Stimulated activated naive CD8-positive, alpha-beta T cell treated with anti-CD3 and anti-CD28 coated beads, Interleukin-15, amount 100 ng/mL, for 72 hours (primary cell): Measurements from ENCODE around the gene ACTL7A.
A peak's percentile ranks its signal among the peaks of the same experiment; 100 is the strongest.

ENCODE experiments used
- ATAC-seq: fragments of 150-1000 bp; cut with Tn5 transposase; 2 replicates; pipeline ENCODE4 v1.10.0; 2021; ENCODE audit warnings: mild to moderate bottlenecking, moderate library complexity
- DNase-seq, 2 donors: peaks; one replicate each; pipeline ENCODE4 v3.0.0; 2021 to 2022
- H3K27ac Mint-ChIP-seq, 2 donors: one replicate each; pipeline ENCODE4 v1.8.0; 2022; ENCODE audit warnings: mild to moderate bottlenecking in 2 of 2, mixed read lengths in 2 of 2, moderate library complexity in 2 of 2
- H3K27me3 Mint-ChIP-seq: one replicate; pipeline ENCODE4 v1.8.0; 2022; ENCODE audit warnings: mixed read lengths
- H3K4me1 Mint-ChIP-seq: one replicate; pipeline ENCODE4 v1.8.0; 2022; ENCODE audit warnings: mild to moderate bottlenecking, mixed read lengths
- H3K4me3 Mint-ChIP-seq, 2 donors: one replicate each; pipeline ENCODE4 v1.8.0; 2022; ENCODE audit warnings: mild to moderate bottlenecking in 2 of 2, mixed read lengths in 2 of 2, moderate library complexity in 1 of 2
- H3K9me3 Mint-ChIP-seq, 2 donors: one replicate each; pipeline ENCODE4 v1.8.0; 2022; ENCODE audit warnings: mixed read lengths in 2 of 2

ACTL7A gene, protein sequence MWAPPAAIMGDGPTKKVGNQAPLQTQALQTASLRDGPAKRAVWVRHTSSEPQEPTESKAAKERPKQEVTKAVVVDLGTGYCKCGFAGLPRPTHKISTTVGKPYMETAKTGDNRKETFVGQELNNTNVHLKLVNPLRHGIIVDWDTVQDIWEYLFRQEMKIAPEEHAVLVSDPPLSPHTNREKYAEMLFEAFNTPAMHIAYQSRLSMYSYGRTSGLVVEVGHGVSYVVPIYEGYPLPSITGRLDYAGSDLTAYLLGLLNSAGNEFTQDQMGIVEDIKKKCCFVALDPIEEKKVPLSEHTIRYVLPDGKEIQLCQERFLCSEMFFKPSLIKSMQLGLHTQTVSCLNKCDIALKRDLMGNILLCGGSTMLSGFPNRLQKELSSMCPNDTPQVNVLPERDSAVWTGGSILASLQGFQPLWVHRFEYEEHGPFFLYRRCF

DNA sequence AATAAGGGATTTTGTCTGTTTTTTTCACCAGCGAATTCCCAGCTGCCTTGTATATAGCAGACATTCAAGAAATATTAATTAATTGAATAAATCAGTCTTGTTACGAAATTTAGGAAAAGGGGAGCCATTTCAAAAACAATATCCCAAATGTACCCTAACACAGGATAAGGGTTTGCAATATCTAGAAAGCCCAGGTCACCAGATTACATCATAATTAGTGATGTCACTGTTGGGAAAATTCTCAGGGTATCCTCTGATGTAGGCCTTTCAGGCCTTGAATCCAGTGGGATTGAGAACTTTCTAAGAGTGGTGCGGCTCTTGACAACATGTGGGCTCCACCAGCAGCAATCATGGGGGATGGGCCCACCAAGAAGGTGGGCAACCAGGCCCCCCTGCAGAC lies at the start of gene ACTL7A:
Gene ACTL7A (plus strand): TSS at position 270 of the 400 bp plus-strand sequence. CDS start 57 bp downstream, at position 327.
- Mint-ChIP-seq H3K9me3 (no peaks in the 10 kb centered on the region), H3K4me1 (peaks cover 10% of the 10 kb centered on the region), H3K27me3 (no peaks in the 10 kb centered on the region), H3K27ac (peak within 1 kb of the TSS in 1 of 2 donors; percentile 28), H3K4me3 (no peak within 1 kb of the TSS)
- DNase-seq, result no peak
- no peak for ATAC-seq

DNA sequence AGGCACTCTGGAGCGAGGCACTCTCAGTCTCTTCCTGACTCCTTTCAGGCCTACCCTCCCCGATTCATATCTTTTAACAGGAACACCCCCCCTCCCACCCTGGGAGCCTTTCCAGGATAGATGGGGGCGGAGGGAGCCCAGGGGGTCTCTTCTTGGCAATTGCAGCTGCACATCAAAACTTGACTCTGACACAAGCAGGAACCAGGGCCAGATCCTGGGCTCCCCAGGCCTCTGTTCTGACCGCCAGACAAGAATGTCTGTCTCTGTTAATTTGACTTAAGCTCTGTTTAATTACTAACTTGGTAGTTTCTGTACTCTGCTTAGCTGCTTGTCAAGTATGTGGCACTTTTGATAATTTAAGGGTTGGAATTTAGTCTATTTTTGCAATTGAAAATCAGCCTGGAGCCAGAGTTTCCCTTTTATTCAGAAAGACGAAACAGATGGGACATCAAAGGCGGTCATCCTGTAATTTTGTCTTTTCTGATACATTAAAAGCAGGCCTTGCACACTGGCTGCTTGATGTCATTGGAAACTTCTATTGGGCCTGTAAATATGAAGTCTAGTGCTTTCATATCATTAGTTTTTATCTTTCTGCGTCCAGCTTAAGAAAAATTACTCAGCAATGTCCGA lies 49.6 kb upstream of the ACTL7A start:
- Mint-ChIP-seq H3K4me1 (peaks cover 6% of the 10 kb centered on the region), H3K27ac (no peak overlapping the region), H3K4me3 (no peak overlapping the region), H3K9me3 (no peaks in the 10 kb centered on the region), H3K27me3 (peaks cover 18% of the 10 kb centered on the region)
- no peak for ATAC-seq
- DNase-seq, result no peak

DNA sequence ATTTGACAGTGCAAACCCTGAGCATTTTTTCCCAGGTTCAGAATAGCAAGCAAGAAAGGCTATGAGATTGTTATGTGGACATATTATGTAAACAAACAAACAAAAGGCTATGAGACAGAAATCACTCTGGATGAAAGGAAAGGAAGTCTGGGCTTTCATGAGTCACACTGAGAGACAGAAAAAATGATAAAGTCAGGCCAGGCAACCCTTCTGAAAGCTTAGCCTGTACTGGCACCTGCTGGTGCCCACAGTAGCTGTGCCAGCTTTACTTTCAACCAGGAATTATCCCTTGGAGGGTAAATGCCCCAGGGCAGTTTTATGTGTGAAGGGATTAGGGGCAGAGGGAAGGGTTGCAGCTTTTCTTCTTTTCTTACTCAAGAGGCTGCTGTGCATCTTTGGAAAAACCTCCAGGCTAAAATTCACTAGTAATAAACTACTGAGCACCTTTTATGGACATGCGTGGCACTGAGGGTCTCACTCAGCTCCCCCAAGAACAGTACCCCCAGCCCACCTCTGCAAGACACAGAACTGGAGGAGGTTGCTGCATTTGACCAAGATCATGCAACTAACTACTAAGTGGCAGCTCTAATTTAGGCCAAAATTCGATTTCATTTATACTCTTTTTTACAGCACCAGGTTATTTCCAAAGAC lies 48.0 kb upstream of the ACTL7A start:
- no peak for DNase-seq
- H3K9me3 Mint-ChIP-seq, result no peaks in the 10 kb centered on the region
- H3K4me1 Mint-ChIP-seq, result peaks cover 6% of the 10 kb centered on the region
- ATAC-seq, result no peak
- peaks cover 16% of the 10 kb centered on the region for H3K27me3 Mint-ChIP-seq
- no peak overlapping the region for H3K4me3 Mint-ChIP-seq
- H3K27ac Mint-ChIP-seq, result no peak overlapping the region

DNA sequence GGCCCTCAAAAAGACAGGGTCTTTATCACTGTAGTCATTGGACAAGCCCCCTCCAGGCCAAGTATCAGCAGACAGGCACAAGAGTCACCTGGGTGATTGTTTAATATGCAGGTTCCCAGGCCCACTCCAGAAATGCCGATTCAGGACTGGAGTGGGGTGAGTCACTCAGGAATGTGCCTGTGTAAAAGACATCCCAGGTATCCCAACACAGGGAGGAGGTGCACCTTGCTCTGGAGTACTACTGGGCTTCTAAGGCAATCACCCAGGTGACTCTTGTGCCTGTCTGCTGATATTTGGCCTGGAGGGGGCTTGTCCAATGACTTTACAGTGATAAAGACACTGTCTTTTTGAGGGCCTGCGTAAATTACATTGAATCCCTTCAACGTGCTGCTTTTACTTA lies 46.9 kb upstream of the ACTL7A start:
- Mint-ChIP-seq H3K4me3 (no peak overlapping the region), H3K27me3 (peaks cover 10% of the 10 kb centered on the region), H3K9me3 (no peaks in the 10 kb centered on the region), H3K4me1 (peaks cover 6% of the 10 kb centered on the region), H3K27ac (no peak overlapping the region)
- DNase-seq, result no peak
- no peak for ATAC-seq

DNA sequence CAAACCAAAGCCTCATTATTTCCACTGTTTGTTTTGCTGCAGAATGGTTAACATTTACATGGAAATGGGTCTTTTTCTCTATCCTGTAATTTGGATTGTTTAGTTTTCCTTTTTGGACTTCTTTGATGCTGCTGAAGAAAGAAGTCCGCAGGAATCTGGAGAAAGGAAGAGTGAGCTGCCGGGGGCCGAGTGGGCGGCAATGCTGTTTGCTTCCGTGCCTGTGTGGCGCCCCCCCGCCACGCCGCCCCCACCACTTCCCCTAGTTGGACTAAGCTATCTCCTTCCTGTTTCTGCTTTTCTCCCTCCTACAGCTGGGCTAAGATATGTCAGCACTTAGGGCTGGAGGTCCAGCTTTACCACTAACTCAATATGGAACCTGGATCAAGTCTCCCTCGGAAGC lies 46.0 kb upstream of the ACTL7A start:
- peaks cover 10% of the 10 kb centered on the region for H3K27me3 Mint-ChIP-seq
- no peak overlapping the region for H3K27ac Mint-ChIP-seq
- no peak overlapping the region for H3K4me3 Mint-ChIP-seq
- ATAC-seq, result no peak
- H3K4me1 Mint-ChIP-seq, result peaks cover 6% of the 10 kb centered on the region
- no peaks in the 10 kb centered on the region for H3K9me3 Mint-ChIP-seq
- no peak for DNase-seq

DNA sequence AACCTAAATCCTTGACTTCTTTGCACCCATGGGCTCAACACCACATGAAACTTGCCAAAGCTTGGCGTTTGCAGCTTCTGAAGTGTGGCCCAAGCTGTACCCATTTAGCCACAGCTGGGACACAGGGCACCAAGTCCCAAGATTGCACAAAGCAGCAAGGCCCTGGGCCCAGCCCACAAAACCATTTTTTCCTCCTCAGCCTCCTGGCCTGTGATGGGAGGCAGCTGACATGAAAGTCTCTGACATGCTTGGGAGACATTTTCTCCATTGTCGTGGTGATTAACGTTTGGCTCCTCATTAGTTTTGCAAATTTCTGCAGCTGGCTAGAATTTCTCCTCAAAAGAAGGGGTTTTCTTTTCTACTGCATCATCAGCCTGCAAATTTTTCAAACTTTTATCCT lies 38.2 kb upstream of the ACTL7A start:
- H3K9me3 Mint-ChIP-seq, result peaks cover 16 to 34% of the 10 kb centered on the region in 2 donors
- H3K27me3 Mint-ChIP-seq, result peaks cover 20% of the 10 kb centered on the region
- ATAC-seq, result no peak
- no peak overlapping the region for H3K27ac Mint-ChIP-seq
- H3K4me3 Mint-ChIP-seq, result no peak overlapping the region
- H3K4me1 Mint-ChIP-seq, result no peaks in the 10 kb centered on the region
- no peak for DNase-seq

DNA sequence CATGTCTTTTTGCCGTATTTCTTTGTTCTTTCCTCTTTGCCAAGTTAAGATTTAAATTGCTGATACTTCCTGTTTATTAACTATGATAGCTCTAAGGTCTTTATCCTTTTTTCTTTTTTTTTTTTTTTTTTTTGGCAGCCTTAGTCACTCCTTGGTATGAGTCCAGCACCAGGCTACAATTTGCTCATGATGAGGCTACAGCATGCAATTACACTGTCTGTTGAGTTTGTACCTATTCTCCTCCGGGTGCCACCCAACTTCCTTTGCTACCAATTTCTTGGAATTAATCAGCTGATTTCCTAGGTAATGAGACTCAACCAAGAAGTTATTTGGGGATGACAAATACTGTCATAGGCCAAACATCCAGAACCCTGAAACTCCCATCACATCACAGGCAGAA lies 31.8 kb upstream of the ACTL7A start:
- Mint-ChIP-seq H3K27me3 (peaks cover 11% of the 10 kb centered on the region), H3K4me3 (no peak overlapping the region), H3K27ac (no peak overlapping the region), H3K9me3 (no peaks in the 10 kb centered on the region), H3K4me1 (peaks cover 8% of the 10 kb centered on the region)
- ATAC-seq (no peak), DNase-seq (no peak)

DNA sequence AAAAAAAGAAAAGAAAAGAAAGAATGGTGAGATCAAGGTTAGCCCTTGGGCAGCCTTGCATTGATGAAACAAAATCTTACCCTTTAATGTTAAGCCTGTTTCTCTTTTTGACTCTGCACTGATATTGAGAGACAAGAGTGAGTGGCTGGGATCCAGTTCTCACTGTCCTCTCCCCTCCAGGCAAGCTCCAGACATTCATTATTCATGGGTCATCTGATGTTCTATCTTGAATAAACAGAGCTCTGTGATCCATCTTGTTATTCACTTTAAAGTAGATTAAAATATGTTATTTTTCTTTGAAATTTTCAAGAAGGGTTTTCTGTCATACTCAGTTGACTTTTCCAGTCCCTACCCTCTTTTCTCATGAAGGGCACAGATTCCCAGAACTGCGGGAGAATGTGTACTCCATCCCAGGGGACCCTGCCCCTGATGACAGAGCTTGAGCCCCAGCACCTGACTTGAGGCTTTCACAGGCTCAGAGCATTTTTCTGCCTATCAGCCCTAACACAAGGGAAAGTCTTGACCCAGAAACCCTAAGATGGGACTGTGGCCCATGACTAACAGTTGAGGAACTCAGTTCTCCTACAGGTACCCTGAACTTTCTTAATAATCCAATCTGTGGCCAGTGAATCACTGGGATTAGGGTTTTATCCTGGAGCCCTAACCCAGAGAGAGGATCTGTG lies 30.4 kb upstream of the ACTL7A start:
- ATAC-seq, result no peak
- Mint-ChIP-seq H3K4me3 (no peak overlapping the region), H3K4me1 (peaks cover 8% of the 10 kb centered on the region), H3K27me3 (peaks cover 11% of the 10 kb centered on the region), H3K27ac (no peak overlapping the region), H3K9me3 (no peaks in the 10 kb centered on the region)
- no peak for DNase-seq

DNA sequence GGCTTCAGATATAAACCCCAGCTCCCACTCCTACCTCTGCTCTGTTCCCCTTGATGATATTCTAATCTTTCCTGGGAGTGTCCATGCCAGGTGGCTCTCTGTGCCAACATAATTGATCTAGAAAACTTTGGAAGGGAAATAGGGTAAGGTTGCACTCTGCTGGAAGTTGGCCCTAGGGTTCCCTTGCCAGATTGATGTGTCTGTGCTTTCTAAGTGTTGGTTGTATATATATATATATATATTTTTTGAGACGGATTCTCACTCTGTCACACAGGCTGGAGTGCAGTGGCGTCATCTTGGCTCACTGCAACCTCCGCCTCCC lies 29.9 kb upstream of the ACTL7A start:
- Mint-ChIP-seq H3K27ac (no peak overlapping the region), H3K4me1 (peaks cover 8% of the 10 kb centered on the region), H3K9me3 (no peaks in the 10 kb centered on the region), H3K27me3 (peaks cover 11% of the 10 kb centered on the region), H3K4me3 (no peak overlapping the region)
- ATAC-seq (no peak), DNase-seq (no peak)

DNA sequence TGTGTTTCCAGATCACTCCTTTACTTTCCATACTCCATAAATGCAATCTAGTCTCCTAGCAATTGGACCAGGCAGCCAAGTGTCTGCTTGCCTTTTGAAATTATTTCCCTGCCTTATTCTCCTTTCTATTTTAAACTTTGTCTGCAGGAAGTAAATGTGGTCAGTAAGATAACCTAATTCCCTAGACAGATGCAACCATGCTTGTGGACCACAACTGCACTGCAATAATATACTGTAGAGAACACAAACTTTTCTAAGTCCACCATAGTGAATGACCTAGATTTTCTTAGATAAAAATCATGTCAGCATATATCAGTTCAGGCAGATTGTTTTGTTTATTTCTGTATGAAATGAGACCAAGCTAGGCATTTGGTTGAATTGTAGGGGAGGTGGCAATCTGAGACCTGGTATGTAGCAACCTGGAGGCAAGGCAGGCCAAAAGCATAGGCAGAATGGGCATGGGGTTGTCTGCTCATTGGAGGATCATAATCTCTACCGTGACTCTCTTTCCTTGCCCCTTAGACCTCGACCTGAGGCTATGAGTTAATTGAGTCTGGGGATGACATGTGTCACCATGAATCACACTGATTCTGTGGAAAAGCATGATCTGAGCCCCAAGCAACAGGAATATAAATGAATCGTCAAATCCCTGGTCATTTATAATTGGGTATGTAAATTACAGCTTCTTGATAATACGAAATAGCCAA lies 27.0 kb upstream of the ACTL7A start:
- Mint-ChIP-seq H3K27ac (no peak overlapping the region), H3K27me3 (no peaks in the 10 kb centered on the region), H3K4me3 (no peak overlapping the region), H3K9me3 (no peaks in the 10 kb centered on the region), H3K4me1 (peaks cover 8% of the 10 kb centered on the region)
- DNase-seq (no peak), ATAC-seq (no peak)

DNA sequence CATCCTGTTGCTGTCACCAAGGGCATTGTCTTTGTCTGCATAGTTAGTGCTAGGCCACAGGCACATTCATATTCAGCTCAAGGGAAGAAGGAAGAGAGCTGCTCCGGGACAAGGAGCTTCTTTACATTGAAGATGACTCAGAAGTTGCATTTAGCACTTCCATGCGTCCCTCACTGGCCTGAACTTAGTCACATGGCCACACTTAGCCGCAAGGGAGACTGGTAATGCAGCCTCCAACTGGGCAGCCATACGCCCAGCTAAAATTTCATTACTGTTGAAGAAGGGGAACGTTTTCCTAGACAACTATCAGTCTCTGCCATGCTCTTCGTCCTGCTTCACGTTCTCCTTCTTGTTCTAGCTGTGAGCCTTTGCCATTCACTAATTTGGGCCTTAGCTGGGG lies 26.2 kb upstream of the ACTL7A start:
- Mint-ChIP-seq H3K27ac (no peak overlapping the region), H3K4me3 (no peak overlapping the region), H3K4me1 (peaks cover 2% of the 10 kb centered on the region), H3K27me3 (no peaks in the 10 kb centered on the region), H3K9me3 (no peaks in the 10 kb centered on the region)
- ATAC-seq, result no peak
- DNase-seq, result no peak

DNA sequence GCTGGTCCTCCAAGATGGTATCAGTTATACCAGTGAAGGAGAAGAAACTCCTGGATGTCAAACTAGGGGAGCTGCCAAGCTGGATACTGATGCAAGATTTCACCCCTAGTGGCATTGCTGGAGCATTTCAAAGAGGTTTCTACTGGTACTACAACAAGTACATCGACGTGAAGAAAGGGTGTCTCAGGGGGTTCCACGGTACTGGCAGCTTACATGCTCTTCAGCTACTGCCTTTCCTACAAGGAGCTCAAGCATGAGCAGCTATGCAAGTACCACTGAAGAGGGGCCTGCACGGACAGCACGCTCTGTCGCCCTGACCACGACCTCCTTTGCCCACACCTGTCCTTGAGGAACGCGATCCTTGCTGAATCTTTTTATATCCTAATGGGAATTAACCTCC lies 25.7 kb upstream of the ACTL7A start:
- H3K4me1 Mint-ChIP-seq, result no peaks in the 10 kb centered on the region
- ATAC-seq (no peak), DNase-seq (no peak)
- no peak overlapping the region for H3K4me3 Mint-ChIP-seq
- H3K27ac Mint-ChIP-seq, result no peak overlapping the region
- no peaks in the 10 kb centered on the region for H3K27me3 Mint-ChIP-seq
- H3K9me3 Mint-ChIP-seq, result no peaks in the 10 kb centered on the region

DNA sequence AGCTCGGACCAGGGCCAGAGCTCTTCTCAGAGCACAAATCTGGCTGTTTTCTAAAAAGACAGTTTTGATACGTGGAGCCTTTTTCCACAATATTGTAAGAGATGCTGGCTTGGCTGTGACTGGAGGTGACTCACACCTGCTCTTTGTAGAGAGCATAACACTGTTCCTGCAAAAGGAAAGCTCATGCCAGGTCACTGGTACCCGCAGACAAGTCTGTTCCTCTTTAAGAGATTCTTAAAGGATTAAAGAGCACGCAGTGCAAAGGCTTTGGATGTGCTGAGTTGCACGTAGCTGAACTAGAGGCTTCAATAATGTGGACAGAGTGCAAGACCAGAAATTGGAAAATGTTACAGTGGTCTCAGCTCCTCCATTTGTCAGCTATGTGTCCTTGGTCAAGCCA lies 25.3 kb upstream of the ACTL7A start:
- Mint-ChIP-seq H3K4me3 (no peak overlapping the region), H3K9me3 (no peaks in the 10 kb centered on the region)
- DNase-seq, result no peak

DNA sequence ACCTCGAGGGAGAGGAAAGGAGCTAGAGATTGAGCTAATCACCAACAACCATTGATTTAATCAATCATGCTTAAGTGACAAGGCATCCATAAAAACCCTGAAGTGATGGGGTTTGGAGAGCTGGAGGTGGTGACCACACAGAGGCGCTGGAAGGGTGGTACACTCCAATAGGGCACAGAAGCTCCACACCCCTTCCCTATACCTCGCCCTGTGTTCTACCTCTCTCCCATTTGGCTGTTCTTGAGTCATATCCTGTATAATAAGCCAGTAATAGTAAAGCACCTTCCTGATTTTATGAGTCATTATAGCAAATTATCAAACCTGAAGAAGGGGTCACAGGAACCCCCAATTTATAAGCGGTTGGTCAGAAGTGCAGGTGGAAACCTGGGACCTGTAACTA lies 24.5 kb upstream of the ACTL7A start:
- H3K27ac Mint-ChIP-seq, result no peak overlapping the region
- DNase-seq (no peak), ATAC-seq (no peak)
- no peaks in the 10 kb centered on the region for H3K9me3 Mint-ChIP-seq
- H3K4me3 Mint-ChIP-seq, result no peak overlapping the region
- H3K4me1 Mint-ChIP-seq, result peaks cover 4% of the 10 kb centered on the region
- no peaks in the 10 kb centered on the region for H3K27me3 Mint-ChIP-seq

More for the DNA sequence above, 25.3 kb upstream of the ACTL7A start:
- no peak overlapping the region for H3K27ac Mint-ChIP-seq
- H3K27me3 Mint-ChIP-seq, result no peaks in the 10 kb centered on the region
- no peak for ATAC-seq
- no peaks in the 10 kb centered on the region for H3K4me1 Mint-ChIP-seq

DNA sequence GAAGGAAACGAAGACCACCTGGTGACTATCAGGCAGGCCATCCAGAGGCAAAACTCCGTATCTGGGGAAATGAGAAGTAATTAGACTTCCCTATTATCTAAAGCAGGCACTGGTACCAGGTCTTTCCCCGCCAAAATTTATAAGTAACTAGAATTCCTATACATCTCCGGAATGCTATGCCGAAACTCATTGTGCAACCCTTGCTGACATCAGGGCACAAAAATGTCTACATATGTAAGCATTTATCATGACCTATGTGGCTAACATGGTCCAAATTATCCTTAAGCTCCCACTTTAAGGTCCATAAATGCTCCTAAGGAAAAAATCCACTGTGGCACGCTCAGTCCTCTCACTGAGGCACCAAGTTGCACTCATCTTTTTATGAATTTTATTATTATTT lies 24.0 kb upstream of the ACTL7A start:
- no peak overlapping the region for H3K4me3 Mint-ChIP-seq
- peaks cover 9% of the 10 kb centered on the region for H3K4me1 Mint-ChIP-seq
- no peaks in the 10 kb centered on the region for H3K9me3 Mint-ChIP-seq
- DNase-seq (no peak), ATAC-seq (no peak)
- no peak overlapping the region for H3K27ac Mint-ChIP-seq
- H3K27me3 Mint-ChIP-seq, result no peaks in the 10 kb centered on the region
